GOT3 (cell line): ENCODE measurements around the gene KSR1.
"Not testable (repeated sequence)": the region's sequence is repeated elsewhere in the genome, so short reads cannot be mapped to it uniquely, and the experiment has no call there.

ENCODE experiments used
- DNase-seq: peaks from one replicate; lab custom pipeline; 2025; ENCODE audit warnings: mixed read lengths; lab: John Stamatoyannopoulos, UW

The KSR1 gene

GRCh38 chr17:27633312-27634025 is 177.2 kb downstream of the KSR1 start:
- DNase-seq, result no peak

- no peak for DNase-seq
These were observed 177.7 kb downstream of the KSR1 start for GRCh38 chr17:27634026-27634335.

- no peak for DNase-seq
These were observed 178.5 kb downstream of the KSR1 start for GRCh38 chr17:27634776-27635175.

- DNase-seq, result no peak
These were observed 179.1 kb downstream of the KSR1 start for GRCh38 chr17:27635275-27635823.

GRCh38 chr17:27636005-27636520 is 179.8 kb downstream of the KSR1 start:
- not testable (repeated sequence) for DNase-seq

GRCh38 chr17:27637818-27638217 is 181.6 kb downstream of the KSR1 start:
- DNase-seq, result not testable (repeated sequence)

GRCh38 chr17:27638415-27638914 is 182.2 kb downstream of the KSR1 start:
- DNase-seq, result not testable (repeated sequence)

- no peak for DNase-seq
These were observed 184.5 kb downstream of the KSR1 start for GRCh38 chr17:27640790-27641189.

GRCh38 chr17:27644586-27644985 is 188.3 kb downstream of the KSR1 start:
- DNase-seq, result no peak

- not testable (repeated sequence) for DNase-seq
These were observed 189.4 kb downstream of the KSR1 start for GRCh38 chr17:27645621-27646020.

- no peak for DNase-seq
These were observed 190.0 kb downstream of the KSR1 start for GRCh38 chr17:27646232-27646631.

- DNase-seq, result no peak
These were observed 191.5 kb downstream of the KSR1 start for GRCh38 chr17:27647765-27648164.

GRCh38 chr17:27649111-27649571 is 192.9 kb downstream of the KSR1 start:
- not testable (repeated sequence) for DNase-seq

GRCh38 chr17:27649929-27650328 is 193.7 kb downstream of the KSR1 start:
- DNase-seq, result no peak

GRCh38 chr17:27650836-27651235 is 194.6 kb downstream of the KSR1 start:
- DNase-seq, result no peak

- no peak for DNase-seq
These were observed 195.4 kb downstream of the KSR1 start for GRCh38 chr17:27651411-27652345.

- not testable (repeated sequence) for DNase-seq
These were observed 197.3 kb downstream of the KSR1 start for GRCh38 chr17:27653449-27653971.

GRCh38 chr17:27654136-27654535 is 197.9 kb downstream of the KSR1 start:
- no peak for DNase-seq

GRCh38 chr17:27654654-27655524 is 198.6 kb downstream of the KSR1 start:
- peak; percentile 26 for DNase-seq

GRCh38 chr17:27655525-27656111 is 199.4 kb downstream of the KSR1 start:
- DNase-seq, result not testable (repeated sequence)

GRCh38 chr17:27656620-27657019 is 200.4 kb downstream of the KSR1 start:
- not testable (repeated sequence) for DNase-seq
